HG02623 (cell line): ENCODE data around the gene U2AF1L4.

Experiments used
- ATAC-seq: cut with Tn5 transposase; IDR thresholded peaks from one replicate; pipeline ENCODE4 v1.9.1; 2021; ENCODE audit warnings: moderate library complexity; ENCODE audit not compliant: unreplicated experiment

U2AF1L4 gene, protein sequence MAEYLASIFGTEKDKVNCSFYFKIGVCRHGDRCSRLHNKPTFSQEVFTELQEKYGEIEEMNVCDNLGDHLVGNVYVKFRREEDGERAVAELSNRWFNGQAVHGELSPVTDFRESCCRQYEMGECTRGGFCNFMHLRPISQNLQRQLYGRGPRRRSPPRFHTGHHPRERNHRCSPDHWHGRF

DNA sequence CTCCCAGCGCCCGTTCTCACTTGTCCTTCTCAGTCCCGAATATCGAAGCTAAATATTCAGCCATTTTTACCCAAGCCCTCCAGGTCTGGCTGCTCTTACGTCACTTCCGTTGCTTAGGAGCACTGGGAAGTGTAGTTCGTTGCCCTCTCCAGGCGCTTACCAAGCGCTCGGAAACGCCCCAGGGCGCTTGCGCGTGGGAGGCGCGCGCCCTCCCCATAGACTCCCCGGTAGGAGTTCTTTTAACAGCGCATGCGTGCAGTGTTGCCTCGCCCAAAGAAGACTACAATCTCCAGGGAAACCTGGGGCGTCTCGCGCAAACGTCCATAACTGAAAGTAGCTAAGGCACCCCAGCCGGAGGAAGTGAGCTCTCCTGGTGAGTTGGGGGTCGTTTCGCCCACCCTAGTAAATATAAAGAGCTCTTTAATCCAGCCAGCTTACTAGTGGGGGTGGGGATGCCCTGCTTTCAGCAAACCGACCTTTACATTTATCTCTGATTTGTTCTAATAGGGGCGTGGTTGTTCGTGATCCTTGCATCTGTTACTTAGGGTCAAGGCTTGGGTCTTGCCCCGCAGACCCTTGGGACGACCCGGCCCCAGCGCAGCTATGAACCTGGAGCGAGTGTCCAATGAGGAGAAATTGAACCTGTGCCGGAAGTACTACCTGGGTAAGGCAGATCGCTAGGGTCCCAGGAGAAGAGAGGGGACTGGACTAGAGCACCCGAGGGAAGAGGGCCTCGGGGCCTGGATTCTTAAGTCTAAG is at the start of gene U2AF1L4, which contains the start of gene PSENEN:
U2AF1L4 (minus strand) TSS at position 91 of the 759 bp plus-strand sequence; CDS start at position 64, 27 bp downstream.
PSENEN (plus strand) TSS at position 324 of the 759 bp plus-strand sequence; CDS start at position 604, 280 bp downstream.
- peak; percentile 37 for ATAC-seq

- no peak for ATAC-seq
These were observed 48.4 kb upstream of the U2AF1L4 start for GRCh38 chr19:35793381-35794165.

DNA sequence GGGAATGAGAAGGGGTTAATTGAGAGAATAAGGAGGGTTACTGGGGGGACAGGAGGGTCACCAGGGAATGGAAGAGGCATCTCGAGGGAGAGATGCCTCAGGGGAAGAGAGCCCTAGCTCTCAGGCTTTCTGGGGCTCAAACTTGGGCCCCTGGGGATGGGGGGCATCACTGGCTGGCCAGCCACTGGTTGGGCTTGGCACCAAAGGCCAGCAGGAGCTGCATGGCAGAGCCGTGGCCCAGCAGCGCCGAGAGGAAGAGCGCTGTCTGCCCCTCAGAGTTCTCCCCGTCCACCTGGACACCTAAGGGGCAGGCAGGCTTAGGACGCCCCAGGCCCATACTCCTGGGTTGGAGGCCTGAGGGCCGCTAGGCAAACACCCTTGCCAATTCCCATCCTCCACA is 47.7 kb upstream of the U2AF1L4 start:
- ATAC-seq: no peak

GRCh38 chr19:35792312-35792711 is 47.1 kb upstream of the U2AF1L4 start:
- no peak for ATAC-seq

DNA sequence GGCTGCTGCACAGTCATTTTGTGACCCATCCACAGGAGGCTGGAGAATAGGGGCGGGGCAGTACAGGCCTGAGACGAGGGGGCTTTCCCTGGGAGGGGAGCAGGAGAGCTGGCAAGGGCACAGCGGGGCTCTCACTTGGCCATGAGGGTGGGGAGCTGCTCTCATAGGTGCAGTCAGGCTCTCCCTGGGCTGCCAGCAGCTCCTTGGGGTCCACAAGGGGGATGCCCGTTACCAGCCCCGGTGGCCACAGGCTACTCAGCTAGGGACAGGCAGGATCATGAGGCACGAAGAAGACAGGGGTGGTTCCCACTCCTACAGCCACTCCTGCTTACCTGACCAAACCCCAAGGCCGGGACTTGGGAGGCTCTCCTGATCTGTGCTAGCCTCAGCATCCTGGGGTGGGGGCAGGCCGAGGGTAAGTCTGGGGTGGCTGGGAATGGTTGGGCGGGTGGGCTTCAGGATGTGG is 46.6 kb upstream of the U2AF1L4 start:
- ATAC-seq: no peak

- no peak for ATAC-seq
These were observed 46.0 kb upstream of the U2AF1L4 start for GRCh38 chr19:35790981-35791813.

DNA sequence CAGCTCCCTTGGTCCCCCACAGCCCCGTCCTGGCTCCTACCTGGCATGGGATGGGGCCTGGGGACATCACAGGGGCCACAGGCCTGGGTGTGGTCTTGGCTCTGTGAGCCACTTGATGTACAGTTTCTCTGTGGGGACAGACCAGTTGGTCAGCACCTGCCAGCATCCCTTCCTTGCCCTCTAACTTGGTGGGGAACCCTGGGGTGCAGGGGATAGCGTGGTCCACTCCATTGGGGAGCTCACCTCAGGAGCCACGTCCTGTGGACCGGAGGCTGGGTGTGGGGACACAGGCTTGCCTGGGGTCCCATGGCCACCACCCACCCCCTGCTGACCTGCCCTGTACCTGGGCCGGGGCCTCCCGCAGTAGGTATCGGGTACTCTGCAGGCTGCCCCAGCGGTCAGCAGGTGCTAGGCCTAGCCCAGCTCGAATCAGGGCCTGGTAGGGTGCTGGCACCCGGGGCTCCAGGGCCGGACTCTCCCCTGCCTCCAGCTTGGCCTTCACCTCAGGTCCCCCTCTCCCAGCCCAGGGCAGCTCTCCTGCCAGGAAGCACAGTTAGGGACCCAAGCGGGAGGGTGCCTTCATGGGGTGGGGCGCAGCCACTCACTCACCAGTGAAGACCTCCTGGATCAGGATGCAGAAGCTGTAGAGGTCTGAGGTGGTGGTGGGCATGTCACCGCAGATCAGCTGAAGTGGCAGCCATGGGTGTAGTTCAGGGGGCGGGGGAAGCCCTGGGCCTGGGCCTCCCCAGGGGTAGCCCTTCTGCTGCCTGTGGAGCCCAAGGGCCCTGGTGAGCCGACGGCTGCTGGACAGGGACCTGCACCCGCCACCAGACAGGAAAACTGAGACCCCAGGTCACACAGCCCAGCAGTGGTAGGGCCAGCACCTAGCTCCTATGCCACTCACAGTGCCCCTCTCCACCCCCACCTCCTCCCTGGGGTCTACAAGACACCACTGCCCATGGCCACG is 45.0 kb upstream of the U2AF1L4 start:
- ATAC-seq: no peak

GRCh38 chr19:35789195-35789977 is 44.2 kb upstream of the U2AF1L4 start:
- ATAC-seq: no peak

DNA sequence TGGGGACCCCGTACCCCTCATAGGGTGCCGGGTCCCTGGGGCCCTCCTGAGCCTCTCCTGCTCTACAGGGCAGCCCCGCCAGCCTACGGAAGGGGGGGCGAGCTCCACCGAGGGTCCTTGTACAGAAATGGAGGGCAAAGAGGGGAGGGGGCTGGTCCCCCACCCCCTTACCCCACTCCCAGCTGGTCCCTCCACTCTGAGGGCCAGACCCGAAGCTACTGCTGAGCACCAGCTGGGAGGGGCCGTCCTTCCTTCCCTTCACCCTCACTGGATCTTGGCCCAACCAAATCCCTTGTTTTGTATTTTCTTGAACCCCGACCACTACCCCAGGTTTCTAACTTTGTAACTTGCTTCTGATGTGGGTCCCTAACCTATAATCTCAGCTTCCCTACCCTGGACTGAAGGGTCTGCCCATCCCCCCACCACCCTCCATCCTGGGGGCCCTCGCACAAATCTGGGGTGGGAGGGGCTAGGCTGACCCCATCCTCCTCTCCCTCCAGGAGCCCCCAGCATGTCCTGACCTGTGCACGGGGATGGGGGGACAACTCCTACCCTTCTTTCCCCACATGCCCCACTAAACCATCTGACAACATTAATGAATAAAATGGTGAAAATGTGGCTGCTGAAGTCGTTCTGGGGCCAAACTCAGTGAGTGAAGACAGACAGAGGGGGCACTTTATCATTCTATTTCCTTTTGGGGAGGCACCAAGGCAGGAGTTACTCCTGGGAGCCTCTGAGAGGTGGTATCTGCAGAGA is 43.2 kb upstream of the U2AF1L4 start:
- no peak for ATAC-seq

DNA sequence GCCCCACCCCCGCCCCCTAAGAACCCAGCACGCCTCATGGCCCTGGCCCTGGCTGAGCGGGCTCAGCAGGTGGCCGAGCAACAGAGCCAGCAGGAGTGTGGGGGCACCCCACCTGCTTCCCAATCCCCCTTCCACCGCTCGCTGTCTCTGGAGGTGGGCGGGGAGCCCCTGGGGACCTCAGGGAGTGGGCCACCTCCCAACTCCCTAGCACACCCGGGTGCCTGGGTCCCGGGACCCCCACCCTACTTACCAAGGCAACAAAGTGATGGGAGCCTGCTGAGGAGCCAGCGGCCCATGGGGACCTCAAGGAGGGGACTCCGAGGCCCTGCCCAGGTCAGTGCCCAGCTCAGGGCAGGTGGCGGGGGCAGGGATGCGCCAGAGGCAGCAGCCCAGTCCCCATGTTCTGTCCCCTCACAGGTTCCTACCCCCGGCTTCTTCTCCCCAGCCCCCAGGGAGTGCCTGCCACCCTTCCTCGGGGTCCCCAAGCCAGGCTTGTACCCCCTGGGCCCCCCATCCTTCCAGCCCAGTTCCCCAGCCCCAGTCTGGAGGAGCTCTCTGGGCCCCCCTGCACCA is 42.1 kb upstream of the U2AF1L4 start:
- ATAC-seq: no peak

- no peak for ATAC-seq
These were observed 41.3 kb upstream of the U2AF1L4 start for GRCh38 chr19:35786299-35787160.

DNA sequence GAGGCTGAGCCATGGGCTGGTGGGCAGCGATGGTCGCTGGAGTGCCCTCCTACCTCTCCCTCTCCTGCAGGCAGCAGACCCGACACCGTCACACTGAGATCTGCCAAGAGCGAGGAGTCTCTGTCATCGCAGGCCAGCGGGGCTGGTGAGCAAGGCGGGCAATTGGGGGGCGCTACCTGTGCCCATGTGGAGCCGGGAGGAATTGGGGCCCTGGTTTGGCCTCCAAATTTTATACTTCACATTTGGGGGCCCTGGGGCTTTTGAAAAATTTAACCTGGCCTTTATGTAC is 40.1 kb upstream of the U2AF1L4 start:
- ATAC-seq: no peak

DNA sequence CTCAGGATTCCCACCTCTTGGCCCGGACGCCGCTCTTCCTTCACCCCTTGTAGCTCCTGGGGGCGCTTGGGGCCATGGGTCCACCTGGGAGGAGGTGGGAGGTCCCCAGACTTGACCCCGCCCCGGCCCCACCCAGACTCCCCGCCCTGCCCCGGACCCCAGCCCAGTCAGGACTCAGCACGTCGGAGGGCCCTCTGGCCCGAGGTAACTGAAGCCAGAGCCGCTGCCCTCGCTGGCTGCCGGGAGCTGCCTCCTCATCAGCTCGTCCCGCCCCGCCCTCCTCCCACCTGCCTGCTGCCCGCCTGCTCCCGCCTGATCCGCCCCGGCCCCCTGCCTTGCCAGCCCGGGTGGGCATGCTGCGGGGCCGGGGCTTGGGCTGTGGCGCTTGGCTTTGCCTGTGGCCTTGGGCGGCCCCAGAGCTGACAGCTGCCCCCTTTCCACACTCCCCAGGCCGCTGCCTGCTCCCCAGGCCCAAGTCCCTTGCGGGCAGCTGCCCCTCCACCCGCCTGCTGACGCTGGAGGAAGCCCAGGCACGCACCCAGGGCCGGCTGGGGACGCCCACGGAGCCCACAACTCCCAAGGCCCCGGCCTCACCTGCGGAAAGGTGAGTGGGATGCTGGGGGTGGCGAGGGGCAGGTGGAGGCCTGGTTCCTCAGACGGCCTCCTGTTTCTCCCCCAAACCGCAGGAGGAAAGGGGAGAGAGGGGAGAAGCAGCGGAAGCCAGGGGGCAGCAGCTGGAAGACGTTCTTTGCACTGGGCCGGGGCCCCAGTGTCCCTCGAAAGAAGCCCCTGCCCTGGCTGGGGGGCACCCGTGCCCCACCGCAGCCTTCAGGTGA is 39.5 kb upstream of the U2AF1L4 start:
- ATAC-seq: no peak

GRCh38 chr19:35783469-35784434 is 38.5 kb upstream of the U2AF1L4 start:
- ATAC-seq: no peak

DNA sequence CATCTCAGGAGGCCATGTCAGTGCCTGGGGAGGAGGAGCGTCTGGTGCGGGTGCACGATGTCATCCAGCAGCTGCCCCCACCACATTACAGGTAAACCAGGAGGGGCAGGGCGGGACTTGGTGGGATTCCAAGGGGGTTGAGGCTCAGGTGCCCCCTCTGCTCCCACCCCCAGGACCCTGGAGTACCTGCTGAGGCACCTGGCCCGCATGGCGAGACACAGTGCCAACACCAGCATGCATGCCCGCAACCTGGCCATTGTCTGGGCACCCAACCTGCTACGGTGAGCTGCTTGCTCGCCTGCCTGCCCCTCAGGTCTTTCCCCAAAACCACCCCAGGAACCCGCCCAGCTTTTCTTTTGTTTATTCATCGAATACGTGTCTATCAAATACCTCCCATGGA is 37.4 kb upstream of the U2AF1L4 start:
- ATAC-seq: no peak
